WERI-Rb-1 (cell line): Measurements from ENCODE around the gene IL18.

Experiments used
- DNase-seq: peaks from one replicate; pipeline ENCODE4 v3.0.0-alpha.2; 2020
- H3K27ac ChIP-seq: fragments of 250-450 bp; sonication (Bioruptor Pico); 2 replicates; pipeline ENCODE4 v1.5.1; 2020; ENCODE audit warnings: mild to moderate bottlenecking, moderate library complexity
- H3K27me3 ChIP-seq: fragments of 250-450 bp; sonication (Bioruptor Pico); 2 replicates; pipeline ENCODE4 v1.5.1; 2021; ENCODE audit warnings: mild to moderate bottlenecking, low read depth, moderate library complexity; ENCODE audit not compliant: insufficient read depth, severe bottlenecking
- H3K36me3 ChIP-seq: fragments of 250-450 bp; sonication (Bioruptor Pico); 2 replicates; pipeline ENCODE4 v1.5.1; 2020; ENCODE audit warnings: mild to moderate bottlenecking, moderate library complexity
- H3K4me3 ChIP-seq: 2 replicates; pipeline ENCODE4 v1.5.1; 2011; ENCODE audit warnings: low read depth, mild to moderate bottlenecking, control low read depth, low read length
- H3K9me3 ChIP-seq: fragments of 250-450 bp; sonication (Bioruptor Pico); 2 replicates; pipeline ENCODE4 v1.5.1; 2021; ENCODE audit warnings: mild to moderate bottlenecking, moderate library complexity; ENCODE audit not compliant: severe bottlenecking
- TF ChIP-seq, protein P1 (sequence below): IDR thresholded peaks from 2 replicates; pipeline ENCODE4 v1.5.1; 2011; ENCODE audit warnings: low read depth, mild to moderate bottlenecking, control low read depth, inconsistent platforms, low read length

Gene IL18

DNA sequence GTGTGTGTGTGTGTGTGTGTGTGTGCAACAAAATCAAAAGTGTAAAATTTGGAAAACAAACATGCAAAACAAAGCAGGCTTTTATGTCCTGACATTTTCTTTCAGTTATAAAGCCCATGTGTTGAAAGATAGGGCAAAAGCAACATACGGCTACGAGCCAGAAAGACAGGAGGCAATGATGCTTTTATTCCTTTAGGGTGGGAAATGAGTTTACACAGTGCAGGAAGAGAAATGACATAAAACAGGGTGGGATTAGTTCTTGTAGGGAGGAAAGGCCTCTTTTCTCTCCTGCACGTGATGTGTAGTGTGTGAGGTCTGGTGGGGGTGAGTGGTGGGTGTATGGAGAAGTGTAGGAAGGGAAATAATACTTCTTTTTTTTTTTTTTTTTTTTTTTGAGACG, 29.4 kb downstream of the IL18 start:
- Histone ChIP-seq H3K27me3 (no peaks in the 10 kb centered on the region), H3K36me3 (no peaks in the 10 kb centered on the region), H3K9me3 (no peaks in the 10 kb centered on the region), H3K27ac (no peak overlapping the region), H3K4me3 (no peak overlapping the region)
- TF ChIP-seq, protein P1, sequence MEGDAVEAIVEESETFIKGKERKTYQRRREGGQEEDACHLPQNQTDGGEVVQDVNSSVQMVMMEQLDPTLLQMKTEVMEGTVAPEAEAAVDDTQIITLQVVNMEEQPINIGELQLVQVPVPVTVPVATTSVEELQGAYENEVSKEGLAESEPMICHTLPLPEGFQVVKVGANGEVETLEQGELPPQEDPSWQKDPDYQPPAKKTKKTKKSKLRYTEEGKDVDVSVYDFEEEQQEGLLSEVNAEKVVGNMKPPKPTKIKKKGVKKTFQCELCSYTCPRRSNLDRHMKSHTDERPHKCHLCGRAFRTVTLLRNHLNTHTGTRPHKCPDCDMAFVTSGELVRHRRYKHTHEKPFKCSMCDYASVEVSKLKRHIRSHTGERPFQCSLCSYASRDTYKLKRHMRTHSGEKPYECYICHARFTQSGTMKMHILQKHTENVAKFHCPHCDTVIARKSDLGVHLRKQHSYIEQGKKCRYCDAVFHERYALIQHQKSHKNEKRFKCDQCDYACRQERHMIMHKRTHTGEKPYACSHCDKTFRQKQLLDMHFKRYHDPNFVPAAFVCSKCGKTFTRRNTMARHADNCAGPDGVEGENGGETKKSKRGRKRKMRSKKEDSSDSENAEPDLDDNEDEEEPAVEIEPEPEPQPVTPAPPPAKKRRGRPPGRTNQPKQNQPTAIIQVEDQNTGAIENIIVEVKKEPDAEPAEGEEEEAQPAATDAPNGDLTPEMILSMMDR: no peak
- no peak for DNase-seq

DNA sequence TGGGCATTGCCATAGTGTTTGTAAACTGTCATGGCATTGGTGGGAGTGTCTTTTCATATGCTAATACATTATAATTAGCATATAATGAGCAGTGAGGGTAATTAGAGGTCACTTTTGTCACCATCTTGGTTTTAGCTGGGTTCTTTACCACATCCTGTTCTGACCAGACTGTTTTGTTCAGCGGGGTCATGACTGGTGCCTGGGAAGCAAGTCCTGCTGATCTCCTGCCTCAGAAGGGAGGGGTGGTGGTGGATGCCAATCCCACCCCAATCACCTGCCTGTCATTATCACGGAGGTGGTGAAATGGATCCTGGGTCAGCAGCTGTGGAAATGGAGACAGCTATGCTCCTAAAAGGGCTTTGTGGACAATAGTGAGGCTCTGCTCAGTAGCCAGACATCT, 31.2 kb downstream of the IL18 start:
- Histone ChIP-seq H3K27me3 (no peaks in the 10 kb centered on the region), H3K4me3 (no peak overlapping the region), H3K27ac (no peak overlapping the region), H3K9me3 (no peaks in the 10 kb centered on the region), H3K36me3 (no peaks in the 10 kb centered on the region)
- no peak for DNase-seq
- TF ChIP-seq, protein P1: no peak

DNA sequence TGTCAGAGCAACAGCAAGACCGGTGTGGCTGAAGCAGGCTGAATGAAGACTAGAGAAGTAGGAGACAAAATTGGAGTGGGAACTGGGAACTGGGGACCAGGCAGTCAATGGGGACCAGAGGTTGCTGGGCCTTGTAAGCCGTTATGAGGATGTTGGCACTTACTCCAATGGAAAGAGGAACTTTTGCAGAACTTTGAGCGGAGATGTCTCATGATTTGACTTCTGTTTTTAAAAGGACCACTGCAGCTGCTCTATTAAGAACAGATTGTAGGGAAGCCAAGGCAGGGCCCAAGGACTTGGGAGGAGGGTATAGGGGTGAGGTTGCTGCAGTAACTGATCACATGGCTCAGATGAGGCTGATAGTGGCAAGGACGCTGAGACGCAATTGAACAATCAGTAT, 34.2 kb downstream of the IL18 start:
- TF ChIP-seq, protein P1: no peak
- H3K27ac ChIP-seq: no peak overlapping the region
- H3K4me3 ChIP-seq: no peak overlapping the region
- H3K27me3 ChIP-seq: no peaks in the 10 kb centered on the region
- no peak for DNase-seq
- no peaks in the 10 kb centered on the region for H3K9me3 ChIP-seq
- H3K36me3 ChIP-seq: no peaks in the 10 kb centered on the region

DNA sequence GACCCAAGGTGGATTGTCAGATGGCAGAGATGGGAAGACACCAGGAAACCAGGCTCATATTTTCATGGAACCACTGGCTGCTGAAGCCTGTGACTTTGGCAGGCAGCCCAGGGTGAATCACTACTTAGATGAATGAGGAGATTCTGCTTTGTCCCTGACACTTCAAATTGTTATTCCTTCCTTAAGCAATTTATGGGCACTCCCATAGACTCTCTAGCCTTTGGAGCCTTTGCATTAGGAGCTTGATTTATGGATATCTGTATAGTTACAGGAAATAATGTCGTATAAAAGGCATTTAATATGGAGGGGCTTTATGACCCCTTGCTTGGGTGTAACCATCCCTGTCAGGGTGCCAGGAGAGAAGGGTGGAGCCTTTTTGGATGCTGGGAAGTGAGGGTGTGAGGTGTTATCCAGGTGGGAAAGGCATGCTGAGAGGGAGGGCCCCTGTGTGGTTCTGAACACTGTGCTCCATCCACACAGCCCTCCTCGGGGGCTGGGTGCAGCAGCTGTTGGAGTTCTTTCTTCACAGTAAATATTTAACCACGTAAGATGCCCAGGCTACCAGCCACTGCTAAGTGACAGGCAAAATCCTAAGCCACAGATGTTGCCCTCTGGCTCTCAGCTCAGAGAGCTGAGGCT, 35.3 kb downstream of the IL18 start:
- no peak for DNase-seq
- H3K36me3 ChIP-seq: no peaks in the 10 kb centered on the region
- H3K27me3 ChIP-seq: no peaks in the 10 kb centered on the region
- H3K4me3 ChIP-seq: no peak overlapping the region
- H3K27ac ChIP-seq: no peak overlapping the region
- TF ChIP-seq, protein P1: no peak
- H3K9me3 ChIP-seq: no peaks in the 10 kb centered on the region

DNA sequence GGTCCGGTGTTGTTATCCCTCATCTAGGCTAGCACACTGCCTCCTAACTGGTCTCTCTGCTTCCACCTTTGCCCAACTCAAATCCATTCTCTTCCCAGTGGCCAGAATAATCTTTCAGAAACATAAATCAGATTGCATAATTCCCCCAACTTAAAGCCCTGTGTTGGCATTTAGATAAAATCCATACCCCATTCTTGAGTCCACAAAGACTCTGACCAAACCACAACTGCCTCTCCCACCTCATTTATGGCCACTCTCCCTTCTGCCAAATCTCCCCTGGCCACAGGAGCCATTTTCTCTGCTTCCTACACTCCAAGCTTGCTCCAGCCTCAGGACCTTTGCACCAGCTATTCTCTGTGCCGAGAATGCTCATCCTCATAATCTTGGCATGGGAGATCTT, 36.8 kb downstream of the IL18 start:
- Histone ChIP-seq H3K4me3 (no peak overlapping the region), H3K36me3 (no peaks in the 10 kb centered on the region), H3K27ac (no peak overlapping the region), H3K27me3 (no peaks in the 10 kb centered on the region), H3K9me3 (no peaks in the 10 kb centered on the region)
- no peak for DNase-seq
- TF ChIP-seq, protein P1: no peak

DNA sequence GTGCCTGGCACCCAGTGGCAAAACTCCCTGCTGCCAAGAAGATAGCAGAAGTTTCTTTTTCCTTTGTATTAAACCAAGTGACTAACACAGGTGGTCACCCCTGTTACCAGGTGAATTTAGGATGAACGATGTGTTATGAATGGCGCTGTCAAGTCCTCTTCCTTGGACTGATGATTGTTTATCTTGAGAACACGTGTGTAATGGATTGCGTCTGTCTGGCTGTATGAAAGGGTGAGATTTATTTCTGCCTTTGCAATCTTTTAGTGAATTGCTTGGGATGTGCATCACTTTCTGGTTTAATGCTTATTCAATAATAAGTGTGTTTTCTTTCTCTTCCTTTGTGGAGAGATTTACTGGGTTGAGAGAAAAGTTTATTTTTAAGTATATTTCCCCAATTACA, 40.8 kb downstream of the IL18 start:
- H3K27ac ChIP-seq: no peak overlapping the region
- TF ChIP-seq, protein P1: no peak
- no peaks in the 10 kb centered on the region for H3K36me3 ChIP-seq
- H3K9me3 ChIP-seq: no peaks in the 10 kb centered on the region
- no peaks in the 10 kb centered on the region for H3K27me3 ChIP-seq
- DNase-seq: no peak
- H3K4me3 ChIP-seq: no peak overlapping the region
